GM18858 (cell line): ENCODE results near the gene APBB2.

Source experiments
- ATAC-seq: cut with Tn5 transposase; IDR thresholded peaks from one replicate; pipeline ENCODE4 v1.9.1; 2021; ENCODE audit not compliant: unreplicated experiment

The APBB2 gene

DNA sequence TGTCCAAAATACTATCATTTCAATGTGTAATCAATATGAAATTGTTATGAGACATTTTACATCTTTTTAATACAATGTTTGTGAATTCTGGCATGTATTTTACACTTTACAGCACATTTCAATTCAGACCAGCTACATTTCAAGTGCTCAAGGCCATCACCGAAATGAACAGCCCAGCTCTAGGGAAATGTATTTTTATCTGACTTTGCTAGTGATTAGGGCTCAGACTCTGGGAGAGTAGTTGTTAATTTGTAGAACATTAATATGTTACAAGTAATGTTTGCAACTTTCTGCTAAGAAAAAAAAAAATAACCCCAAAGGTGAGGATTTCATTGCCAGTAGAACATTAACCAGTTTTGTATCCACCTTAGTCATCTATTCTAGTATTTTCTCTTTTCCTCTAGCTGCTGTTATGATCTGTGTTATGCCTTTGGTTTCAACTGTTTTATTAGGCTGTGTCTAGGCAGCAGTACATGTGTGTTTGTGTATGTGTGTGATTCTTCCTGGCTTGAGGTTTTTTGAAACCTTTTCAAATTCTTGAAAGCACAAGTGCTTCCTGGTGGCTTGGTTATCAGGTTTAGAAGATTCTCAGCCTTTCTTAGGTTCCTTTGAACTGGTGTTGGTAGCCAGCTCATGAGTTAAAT lies 338.7 kb downstream of the APBB2 start:
- no peak for ATAC-seq

DNA sequence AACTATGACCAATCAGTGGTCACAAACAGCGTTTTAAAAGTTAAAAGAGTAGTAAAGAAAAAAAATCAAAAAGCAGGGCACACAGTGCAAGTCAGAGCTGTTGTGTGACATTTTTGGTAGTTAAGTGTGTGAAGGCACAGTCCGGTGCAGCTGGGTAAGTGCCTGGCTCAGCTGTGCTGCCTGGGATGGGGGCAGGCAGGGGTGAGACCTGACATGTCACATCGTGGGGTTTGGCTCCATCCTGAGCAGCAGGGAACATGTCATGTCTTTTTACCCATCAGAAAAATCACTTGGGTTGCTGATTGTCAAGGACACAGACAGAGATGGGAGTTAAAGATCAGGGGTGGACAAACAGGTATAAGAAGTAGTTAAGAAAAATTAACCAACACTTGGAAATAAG lies 339.4 kb downstream of the APBB2 start:
- no peak for ATAC-seq

DNA sequence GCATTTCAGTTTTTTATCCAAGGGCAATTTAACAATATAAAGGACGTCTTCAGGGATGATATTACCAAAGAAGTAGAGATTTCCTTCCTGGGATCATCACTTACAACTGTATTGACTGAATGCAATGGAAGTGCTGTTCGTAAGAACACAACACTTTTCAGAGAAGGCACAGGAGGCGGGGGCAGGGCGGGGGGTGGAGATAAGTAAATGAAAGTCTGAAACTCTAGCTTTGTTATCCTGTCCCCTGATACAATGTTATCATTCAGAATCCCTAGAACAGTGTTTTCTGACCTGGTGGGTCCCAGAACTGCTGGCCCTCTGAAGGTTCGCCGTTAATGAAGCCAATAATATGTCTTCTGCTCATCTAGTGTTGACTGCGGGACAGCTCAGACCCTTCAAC lies 340.0 kb downstream of the APBB2 start:
- no peak for ATAC-seq

DNA sequence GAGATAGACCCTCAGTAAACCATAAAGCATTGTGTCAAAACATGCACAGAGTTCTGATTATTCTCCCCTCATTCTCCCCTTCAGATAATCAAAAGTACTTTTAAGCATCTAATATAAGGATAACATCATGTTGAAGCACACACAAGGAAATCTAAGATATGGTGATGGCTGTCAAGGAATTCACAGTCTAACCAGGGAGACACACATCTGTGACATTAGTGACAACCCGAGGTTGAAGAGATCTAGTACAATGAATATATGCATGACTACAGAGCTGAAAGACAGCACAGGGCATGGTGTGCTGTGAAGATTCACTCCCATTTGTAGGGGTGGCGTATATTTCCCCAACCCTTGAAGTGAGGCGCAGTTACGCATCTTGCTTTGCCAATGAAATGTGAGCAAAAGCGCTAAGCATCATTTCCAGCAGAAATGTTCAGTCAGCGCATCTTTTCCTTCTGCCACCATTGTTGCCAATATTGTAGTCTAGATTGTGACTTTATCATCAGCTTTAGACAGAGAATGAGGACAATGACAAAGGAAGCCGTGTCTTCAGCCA lies 342.6 kb downstream of the APBB2 start:
- no peak for ATAC-seq

DNA sequence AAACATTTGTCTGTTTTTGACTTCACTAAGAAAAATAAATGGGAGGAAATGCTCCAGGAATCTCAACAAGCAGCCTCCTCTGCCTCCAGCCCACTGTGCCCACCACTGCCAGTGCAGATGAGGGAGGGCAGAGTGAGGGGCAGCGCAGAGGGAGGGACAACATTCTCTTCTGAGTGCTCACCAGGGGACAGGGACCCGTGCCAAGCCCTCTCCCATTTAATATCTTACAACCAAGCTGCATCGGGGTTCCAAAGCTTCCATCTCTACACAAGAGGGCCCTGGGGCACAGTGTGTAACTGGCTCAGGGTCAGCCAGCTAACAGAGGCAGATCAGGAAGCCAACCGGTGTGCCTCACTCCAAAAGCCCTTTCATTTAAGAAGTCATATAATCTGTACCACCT lies 344.2 kb downstream of the APBB2 start:
- ATAC-seq, result no peak

DNA sequence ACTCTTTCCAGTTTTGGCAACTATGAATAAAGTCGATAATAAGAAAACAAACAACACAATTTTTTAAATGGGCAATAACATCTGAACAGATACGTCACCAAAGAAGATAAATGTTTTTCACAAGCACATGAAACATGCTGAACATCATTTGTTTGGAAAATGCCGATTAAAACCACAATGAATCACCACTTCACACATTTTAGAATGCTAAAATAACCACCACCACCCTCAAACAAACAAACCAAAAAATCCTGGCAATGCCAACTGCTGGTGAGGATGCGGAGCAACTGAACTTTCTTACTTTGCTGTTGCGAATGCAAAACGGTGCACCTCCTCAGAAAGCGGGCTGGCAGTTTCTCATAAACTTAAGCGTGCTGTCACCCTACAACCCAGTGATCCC lies 348.6 kb downstream of the APBB2 start:
- no peak for ATAC-seq

DNA sequence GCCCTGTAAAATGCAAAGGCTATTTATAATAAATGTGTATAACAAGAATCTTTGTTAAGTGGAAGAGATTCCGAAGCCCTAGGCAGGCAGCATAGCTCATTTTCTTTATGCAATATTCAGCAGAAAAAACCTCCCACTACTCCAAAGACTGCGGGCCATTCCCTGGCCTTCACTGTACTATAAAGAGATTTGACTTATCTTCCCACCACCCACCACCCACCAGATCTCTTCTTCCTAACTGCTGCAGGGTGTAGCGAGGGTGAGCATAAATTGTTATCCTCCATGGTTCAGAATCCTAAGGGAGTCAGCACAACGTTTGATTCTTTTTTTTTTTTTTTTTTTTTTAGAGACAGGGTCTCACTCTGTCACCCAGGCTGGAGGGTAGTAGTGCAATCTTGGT lies 349.8 kb downstream of the APBB2 start:
- no peak for ATAC-seq

DNA sequence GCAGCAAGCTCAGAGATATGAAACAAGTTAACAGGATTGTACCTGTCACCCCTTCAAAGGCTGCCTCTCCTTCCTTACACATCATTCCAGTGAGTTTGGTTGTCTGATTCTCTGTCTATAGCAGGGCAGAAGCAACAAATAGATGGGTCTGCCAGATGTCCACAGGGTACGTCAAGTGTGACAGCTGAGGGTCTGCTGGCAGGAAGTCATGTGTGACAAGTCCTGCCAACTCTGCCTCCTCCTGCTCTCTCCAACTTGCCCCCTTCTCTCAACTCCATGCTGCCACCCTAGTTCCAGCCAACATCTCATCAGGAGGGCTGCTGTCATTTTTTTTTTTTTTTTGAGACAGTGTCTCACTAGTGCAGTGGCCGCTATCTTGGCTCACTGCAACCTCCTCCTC lies 355.4 kb downstream of the APBB2 start:
- no peak for ATAC-seq

DNA sequence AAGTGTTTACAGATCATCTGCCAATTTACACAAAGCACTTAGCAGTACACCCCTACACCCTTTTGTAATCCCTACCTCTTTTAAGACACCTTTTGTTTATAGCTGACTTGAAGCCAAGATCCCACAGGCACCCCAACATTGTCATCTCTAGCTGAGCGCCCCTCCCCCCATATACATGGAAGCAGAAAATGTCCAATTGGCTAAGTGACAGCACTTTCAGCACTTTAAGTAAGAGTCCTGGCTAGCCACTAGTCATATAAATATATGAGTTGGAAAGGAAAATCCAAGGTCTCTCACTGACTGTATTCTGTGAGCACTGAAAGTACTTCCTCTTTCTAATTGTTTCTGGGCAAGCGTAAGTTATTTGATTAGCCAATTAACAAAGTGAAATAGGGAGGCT lies 356.4 kb downstream of the APBB2 start:
- no peak for ATAC-seq

DNA sequence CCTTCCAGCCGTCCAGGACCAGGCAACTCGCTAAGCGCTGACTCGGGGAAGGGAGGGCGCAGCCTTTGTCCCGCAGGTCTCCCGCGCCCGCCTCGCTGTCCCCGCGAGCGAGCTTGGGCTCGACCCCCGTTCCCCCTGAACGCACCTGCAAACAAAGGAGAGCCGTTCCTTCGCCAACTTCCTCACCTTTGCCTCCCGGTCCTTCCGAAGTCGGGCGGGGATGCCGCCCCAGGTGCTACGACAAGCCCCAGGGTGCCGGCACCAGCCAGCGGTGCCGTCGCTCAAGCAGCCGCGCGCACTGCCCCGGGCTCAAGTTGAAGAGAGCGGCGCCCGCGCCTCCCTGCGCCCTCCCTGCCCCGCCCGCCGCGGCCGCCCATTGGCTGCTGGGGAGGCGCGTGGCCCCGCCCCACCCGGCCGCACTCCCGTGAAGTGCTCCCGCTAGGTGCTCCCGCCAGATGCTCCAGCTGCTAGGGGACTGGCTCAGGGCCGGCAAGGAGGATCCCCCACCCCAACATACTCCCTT lies 357.4 kb downstream of the APBB2 start:
- ATAC-seq, result peak; percentile 79

DNA sequence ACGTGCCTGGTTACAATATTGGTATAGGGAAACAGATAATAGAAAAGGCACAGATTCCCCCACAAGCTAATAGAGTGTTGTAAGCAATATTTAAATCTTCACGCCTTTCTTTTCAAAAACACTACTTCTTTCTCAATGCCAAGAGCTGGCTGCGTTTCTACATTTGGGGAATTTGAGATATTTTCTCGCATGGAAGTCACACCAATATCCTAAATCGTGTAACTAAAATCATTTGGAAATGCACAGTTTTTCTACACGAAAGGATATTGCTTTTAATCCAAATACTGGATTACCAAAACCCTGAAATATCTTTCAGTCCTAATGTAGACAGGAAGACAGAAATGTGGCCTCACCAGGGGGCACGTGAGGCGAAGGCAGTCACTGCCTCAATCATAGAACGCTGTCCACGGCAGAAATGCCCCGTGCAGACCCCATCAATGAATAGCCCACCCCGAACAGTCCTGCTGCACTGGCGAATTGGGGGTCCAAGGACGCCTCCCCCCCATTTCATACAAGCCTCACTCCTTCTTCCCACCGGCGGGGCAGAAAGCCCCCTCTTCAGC lies 358.0 kb downstream of the APBB2 start:
- no peak for ATAC-seq

DNA sequence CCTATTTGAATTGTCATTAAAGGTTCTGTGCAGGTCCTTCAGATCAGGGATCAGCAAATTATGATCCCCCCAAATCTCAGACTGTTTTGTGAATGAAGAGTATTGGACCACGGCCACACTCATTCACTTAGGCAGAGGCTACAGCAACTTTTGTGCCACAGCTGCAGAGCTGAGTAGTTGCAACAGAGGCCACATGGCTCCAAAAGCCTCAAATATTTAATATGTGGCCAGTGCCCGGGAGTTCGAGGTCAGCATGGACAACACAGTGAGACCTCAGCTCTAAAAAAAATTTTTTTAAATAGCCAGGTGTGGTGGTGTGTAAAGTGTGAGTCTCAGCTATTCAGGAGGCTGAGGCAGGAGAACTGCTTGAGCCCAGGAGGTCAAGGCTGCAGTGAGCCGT lies 363.8 kb downstream of the APBB2 start:
- ATAC-seq, result no peak

DNA sequence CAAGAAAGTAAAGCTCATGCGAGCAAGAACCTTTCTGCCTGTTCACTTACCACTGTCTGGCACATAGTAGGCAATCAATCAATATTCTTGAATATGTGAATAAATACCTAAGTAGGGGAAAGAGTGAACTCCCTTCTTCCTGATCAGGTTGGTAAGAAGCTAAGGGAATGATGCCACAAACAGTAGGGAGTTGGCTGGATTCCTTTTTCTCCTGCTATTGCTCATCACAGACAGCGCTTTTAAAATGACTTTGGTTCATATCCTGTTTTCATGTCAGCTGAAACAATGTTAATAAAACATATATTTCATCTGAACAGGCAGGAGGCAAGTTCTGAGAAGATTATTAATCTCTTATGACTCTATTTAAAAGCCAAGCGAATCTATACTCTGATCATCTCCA lies 365.4 kb downstream of the APBB2 start:
- ATAC-seq, result no peak

DNA sequence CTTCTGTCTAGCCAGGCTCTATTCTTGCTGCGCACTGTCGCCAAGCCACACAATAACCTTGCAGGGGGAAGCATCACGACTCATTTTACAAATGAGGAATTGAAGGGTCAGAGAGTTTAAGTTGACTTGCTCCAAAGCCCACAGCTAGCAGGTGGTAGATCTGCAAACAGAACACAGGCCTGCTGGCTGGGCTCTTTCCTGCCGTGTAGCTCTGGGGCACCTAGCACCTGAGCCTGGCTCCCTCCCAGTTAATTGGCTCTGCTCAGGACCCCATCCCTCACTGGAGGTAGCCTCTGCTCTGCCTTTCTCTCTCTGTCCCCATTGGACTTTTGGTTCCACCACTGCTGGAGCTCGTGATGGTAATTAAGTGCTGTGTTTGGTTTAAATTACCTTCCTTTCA lies 366.1 kb downstream of the APBB2 start:
- ATAC-seq, result no peak

DNA sequence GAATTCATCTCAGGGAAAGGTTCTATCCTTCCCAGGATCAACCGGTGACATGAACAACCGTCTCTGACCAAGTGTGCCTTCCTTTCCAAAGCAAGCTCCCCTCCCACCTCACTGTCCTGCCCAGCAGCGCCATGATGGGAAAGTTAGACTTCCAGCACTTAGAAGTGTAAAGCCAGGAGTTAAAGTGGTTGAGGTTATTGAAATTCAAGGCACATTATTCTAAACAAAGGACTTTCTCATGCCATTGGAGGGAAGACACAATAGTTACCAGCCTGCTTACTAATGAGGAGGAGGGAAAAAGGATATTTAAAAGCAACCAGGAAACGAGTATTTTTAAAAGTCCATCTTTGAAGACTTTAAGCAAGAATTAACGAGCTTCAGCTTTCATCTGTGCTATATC lies 367.8 kb downstream of the APBB2 start:
- no peak for ATAC-seq

DNA sequence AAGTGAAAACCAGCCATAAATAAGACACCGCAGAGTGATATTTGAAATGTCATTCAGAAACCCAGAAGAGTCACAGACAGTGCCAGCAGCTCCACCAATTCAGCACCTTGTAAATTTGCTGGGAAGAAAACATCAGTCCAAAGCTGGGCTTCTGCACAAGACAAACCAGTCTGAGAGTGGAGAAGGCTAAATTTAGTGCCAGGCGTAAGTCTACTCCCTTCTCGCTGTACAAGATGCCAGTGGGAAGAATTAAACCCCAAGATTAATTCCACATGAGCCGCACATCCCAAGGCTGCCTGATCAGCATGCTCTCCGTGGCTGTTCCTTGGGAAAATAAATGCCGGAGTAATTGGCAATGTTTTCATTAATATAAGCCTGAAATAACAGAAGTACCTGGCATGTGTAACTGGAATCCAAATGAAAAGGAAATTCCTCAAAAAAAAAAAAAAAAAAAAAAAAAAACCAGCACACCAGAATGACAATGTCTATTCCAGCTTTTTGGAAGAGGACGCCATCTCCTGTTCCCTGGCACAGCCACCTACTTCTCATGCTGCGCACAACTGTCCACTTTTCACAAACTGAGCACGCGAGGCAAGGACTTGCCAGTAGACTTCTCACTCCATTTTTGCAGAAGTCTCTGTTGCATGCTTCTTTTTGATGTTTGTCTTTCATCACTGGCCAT lies 369.0 kb downstream of the APBB2 start:
- no peak for ATAC-seq

DNA sequence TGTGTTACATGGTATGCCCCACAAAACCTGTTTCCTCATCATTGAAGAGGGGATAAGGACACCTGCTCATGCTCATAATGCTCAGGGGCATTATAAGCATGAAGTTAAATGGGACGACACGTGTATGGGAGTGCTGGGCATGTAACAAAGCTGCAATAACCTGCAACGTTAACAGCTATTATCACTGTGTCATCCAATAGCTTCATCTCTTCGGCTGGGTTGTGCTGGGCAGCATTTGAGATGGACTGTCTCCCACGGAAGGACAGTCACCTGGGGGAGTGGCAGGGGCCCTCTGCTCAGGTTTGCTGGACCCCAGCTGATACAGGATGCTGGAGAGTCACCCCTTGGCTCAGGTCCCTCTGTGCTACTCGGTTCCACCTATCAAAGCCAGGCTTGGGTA lies 370.1 kb downstream of the APBB2 start:
- no peak for ATAC-seq

DNA sequence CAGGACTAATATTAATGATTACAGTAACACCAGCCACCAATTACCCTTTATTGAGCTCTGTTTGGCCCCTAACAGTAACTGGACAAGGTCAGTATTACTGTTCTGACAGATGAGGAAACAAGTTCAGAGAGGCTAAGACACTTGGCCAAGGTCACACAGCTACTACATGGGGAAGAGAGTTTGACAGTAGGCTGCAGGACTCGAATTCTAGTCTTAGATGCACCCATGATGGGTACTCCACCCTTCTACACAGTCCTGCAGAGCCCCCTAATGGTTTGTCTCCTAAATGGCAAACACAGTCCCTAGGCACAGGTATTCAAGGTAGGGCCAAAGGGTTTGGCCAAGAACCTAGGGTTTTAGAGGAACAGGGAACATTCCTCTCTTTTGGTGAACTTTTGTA lies 370.6 kb downstream of the APBB2 start:
- ATAC-seq, result no peak

DNA sequence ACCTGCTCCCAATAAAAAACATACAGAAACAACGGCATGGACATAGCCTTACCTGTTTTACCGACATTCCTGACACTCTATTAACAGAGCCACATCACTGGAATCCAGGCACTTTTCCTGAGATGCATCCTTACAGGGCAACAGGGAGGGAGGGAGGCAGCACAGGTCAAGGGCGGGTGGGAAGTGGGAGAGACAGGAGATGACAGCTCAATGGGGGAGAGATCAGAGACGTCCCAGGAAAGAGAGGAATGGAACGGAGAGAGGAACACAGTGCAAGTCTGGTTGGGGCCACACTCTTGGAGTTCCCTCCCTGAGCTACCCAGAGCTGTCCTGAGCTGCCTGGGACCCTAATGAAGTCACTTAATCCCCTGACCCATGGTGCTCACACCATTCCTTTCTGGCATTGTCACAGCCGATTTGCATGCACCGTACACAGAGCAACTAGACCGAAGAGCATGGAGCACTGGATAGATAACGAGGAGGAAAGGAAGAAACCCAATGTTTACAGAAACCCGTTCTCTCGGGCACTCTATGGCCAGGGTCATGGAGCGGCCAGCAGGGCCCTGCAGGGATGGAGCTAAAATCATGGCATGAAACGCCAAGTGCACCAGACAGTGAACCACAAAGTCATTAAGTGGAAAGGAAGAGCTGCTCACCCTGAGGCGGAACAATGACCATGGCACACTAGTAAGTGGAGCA lies 371.5 kb downstream of the APBB2 start:
- ATAC-seq, result no peak

DNA sequence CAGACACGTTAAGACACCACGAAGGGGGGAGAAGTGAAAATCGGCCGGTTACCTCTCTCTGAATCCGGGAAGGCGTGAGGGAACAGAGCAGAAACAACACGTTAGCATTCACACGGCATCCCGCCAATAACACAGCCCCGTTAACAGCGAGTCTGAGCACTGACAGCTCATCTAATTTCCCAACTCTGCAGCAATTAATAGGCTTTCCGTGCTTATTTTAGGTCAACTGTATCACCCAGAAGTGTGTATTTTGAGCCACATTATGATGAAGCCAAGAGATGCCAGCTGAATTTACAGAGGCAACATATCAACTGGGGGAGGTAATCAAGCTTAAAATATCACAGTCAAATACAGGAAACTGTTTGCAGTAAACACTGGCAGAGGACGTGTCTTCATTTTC lies 372.0 kb downstream of the APBB2 start:
- no peak for ATAC-seq

DNA sequence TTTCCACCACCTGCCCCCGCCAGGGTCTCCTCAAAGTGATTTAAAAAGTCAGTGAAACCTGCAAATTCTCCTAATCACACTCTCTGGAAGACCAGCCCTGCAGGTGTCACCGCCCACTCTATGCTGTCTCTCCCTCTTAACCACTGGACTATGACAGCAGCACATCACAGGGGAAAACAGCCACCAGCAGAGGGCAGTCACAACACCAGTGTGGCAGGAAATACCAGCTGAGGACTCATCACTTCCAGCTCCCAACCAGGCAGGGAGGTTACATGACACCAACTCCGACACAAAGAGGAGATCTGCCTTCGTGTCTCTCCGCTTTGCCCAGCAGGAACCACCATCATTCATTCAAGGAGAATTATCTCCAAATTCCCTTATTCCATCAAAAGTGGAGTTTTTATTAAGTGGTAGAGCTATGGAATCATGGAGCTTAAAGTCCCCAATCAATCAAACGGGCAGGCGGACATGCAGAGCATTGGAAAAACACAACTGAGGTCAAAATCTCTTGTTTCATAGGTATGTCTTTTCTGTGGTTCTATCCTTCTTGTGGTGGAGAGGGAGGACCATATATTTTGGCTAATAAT lies 373.3 kb downstream of the APBB2 start:
- ATAC-seq, result peak; percentile 71
